Keratinocyte (primary cell): ENCODE data around the gene PLA2G4F. TPM values are rescaled to one million over a fixed set of nuclear protein-coding genes. Genes with fewer than 3 reads are reported as not detected.

Source experiments
- DNase-seq: peaks from one replicate; pipeline ENCODE4 v3.0.0-alpha.2; 2011; ENCODE audit warnings: low read depth, missing footprints, low spot score
- FAIRE-seq: peaks from 2 replicates; lab custom pipeline; 2011; peaks lifted over from hg19 to GRCh38; lab: Jason Lieb, UNC
- H2AFZ ChIP-seq: 2 replicates; pipeline ENCODE4 v1.6.0; 2012; ENCODE audit warnings: low read length, control low read depth, inconsistent platforms; ENCODE audit not compliant: control insufficient read depth
- H3K27ac ChIP-seq: 2 replicates; pipeline ENCODE4 v1.5.1; 2011; ENCODE audit warnings: low read length; ENCODE audit not compliant: control insufficient read depth, insufficient read depth
- H3K27me3 ChIP-seq: 3 replicates; pipeline ENCODE4 v1.6.0; 2011; ENCODE audit warnings: low read length; ENCODE audit not compliant: control insufficient read depth, insufficient read depth; ENCODE audit errors: extremely low read depth
- H3K36me3 ChIP-seq, 2 experiments: 2 replicates in 1 of 2; 3 replicates in 1 of 2; pipeline ENCODE4 v1.5.1; 2011; ENCODE audit warnings: low read length in 2 of 2, mild to moderate bottlenecking in 1 of 2; ENCODE audit not compliant: control insufficient read depth in 2 of 2, insufficient read depth in 2 of 2; ENCODE audit errors: extremely low read depth in 1 of 2
- H3K4me1 ChIP-seq: 3 replicates; pipeline ENCODE4 v1.5.1; 2011; ENCODE audit warnings: low read length; ENCODE audit not compliant: control insufficient read depth, insufficient read depth; ENCODE audit errors: extremely low read depth
- H3K4me2 ChIP-seq: 3 replicates; pipeline ENCODE4 v1.6.0; 2011; ENCODE audit warnings: low read depth, low read length; ENCODE audit not compliant: control insufficient read depth, insufficient read depth; ENCODE audit errors: extremely low read depth
- H3K4me3 ChIP-seq, 3 experiments: fragments of 200-600 bp in 1 of 3; sonication (generic) in 1 of 3; 2 replicates in 2 of 3; 3 replicates in 1 of 3; pipeline ENCODE4 v1.5.1; 2011 to 2016; ENCODE audit warnings: low read length in 3 of 3, mild to moderate bottlenecking in 3 of 3, control low read depth in 2 of 3, inconsistent platforms in 1 of 3, low read depth in 1 of 3, mixed read lengths in 1 of 3, mixed run types in 1 of 3, moderate library complexity in 1 of 3; ENCODE audit not compliant: control insufficient read depth in 2 of 3, insufficient read depth in 2 of 3; ENCODE audit errors: extremely low read depth in 1 of 3
- H3K79me2 ChIP-seq: 2 replicates; pipeline ENCODE4 v1.6.0; 2012; ENCODE audit warnings: low read length; ENCODE audit not compliant: control insufficient read depth, insufficient read depth
- H3K9ac ChIP-seq: 3 replicates; pipeline ENCODE4 v1.6.0; 2011; ENCODE audit warnings: low read length; ENCODE audit not compliant: control insufficient read depth, insufficient read depth; ENCODE audit errors: extremely low read depth
- H3K9me1 ChIP-seq: 3 replicates; pipeline ENCODE4 v1.6.0; 2011; ENCODE audit warnings: low read length; ENCODE audit not compliant: control insufficient read depth, insufficient read depth; ENCODE audit errors: extremely low read depth
- H3K9me3 ChIP-seq: 2 replicates; pipeline ENCODE4 v1.5.1; 2012; ENCODE audit warnings: low read depth, low read length; ENCODE audit not compliant: control insufficient read depth
- H4K20me1 ChIP-seq: 3 replicates; pipeline ENCODE4 v1.6.0; 2011; ENCODE audit warnings: low read length; ENCODE audit not compliant: control insufficient read depth, insufficient read depth; ENCODE audit errors: extremely low read depth
- CTCF ChIP-seq, 3 experiments: IDR thresholded peaks in 1 of 3; conservative IDR thresholded peaks in 1 of 3; optimal IDR thresholded peaks in 1 of 3; 2 replicates in 2 of 3; 3 replicates in 1 of 3; pipeline versions ENCODE3 to v1.5.1; 2011; ENCODE audit warnings: low read length in 3 of 3, mild to moderate bottlenecking in 3 of 3, moderate library complexity in 2 of 3, control low read depth in 1 of 3, inconsistent platforms in 1 of 3; ENCODE audit not compliant: insufficient read depth in 2 of 3; ENCODE audit errors: extremely low read depth in 1 of 3
- EZH2 ChIP-seq: IDR thresholded peaks from one replicate; pipeline ENCODE4 v1.6.1; 2012; ENCODE audit warnings: inconsistent platforms, mild to moderate bottlenecking, low read length, moderate library complexity
- dilution Hi-C: fragments of 300-500 bp; cut with MboI; formaldehyde crosslinking; loops from one replicate; pipeline ENCODE4 v1.7.0; 2020; ENCODE audit warnings: low sequenced_read_pairs; ENCODE audit not compliant: extremely low pct_ligation_motif_present
- polyA plus RNA-seq, 5 experiments: library from polyadenylated mRNA; depleted of rRNA in 3 of 5; stranded (reverse) in 3 of 5; stranded (forward) in 1 of 5; unstranded in 1 of 5; fragments of >200 nt; gene quantifications; 1 replicate in 1 of 5; 2 replicates in 3 of 5; 3 replicates in 1 of 5; pipeline versions ENCODE4 v1.2.1 to v1.2.3, GENCODE V29; 2011 to 2012; ENCODE audit warnings: missing spikeins in 2 of 5, low read depth in 1 of 5, low replicate concordance in 1 of 5

PLA2G4F gene
- polyA plus RNA-seq, 1 donor (not counting 4 experiments of a cell fraction or from before 2014, with no cell fraction given): 4.4 TPM

GRCh38 chr15:42118650-42119445 is 37.6 kb downstream of the PLA2G4F start:
- Histone ChIP-seq H2AFZ (peak overlapping the region; percentile 55), H4K20me1 (no peaks in the 10 kb centered on the region), H3K9me3 (no peaks in the 10 kb centered on the region), H3K36me3 (no peaks in the 10 kb centered on the region), H3K4me1 (peaks cover 6% of the 10 kb centered on the region), H3K4me2 (peak overlapping the region; percentile 49), H3K9me1 (no peaks in the 10 kb centered on the region), H3K27me3 (no peaks in the 10 kb centered on the region), H3K9ac (no peak overlapping the region), H3K27ac (no peak overlapping the region), H3K79me2 (no peaks in the 10 kb centered on the region), H3K4me3 (no peak overlapping the region)
- TF ChIP-seq EZH2: no peak
- no peak for TF ChIP-seq CTCF (optimal IDR thresholded peaks at IDR 0.05 in 1 of 3, IDR thresholded peaks at IDR 0.05 in 1 of 3, conservative IDR thresholded peaks at IDR 0.05 in 1 of 3; ENCODE audit: extremely low read depth in 1 of 3, insufficient read depth in 2 of 3, low read length in 3 of 3)
- dilution Hi-C loops: no loop called here
- DNase-seq: no peak
- FAIRE-seq: peak; percentile 39

GRCh38 chr15:42111924-42112323 is 44.5 kb downstream of the PLA2G4F start:
- no peak overlapping the region for H3K4me2 ChIP-seq
- H3K79me2 ChIP-seq: no peaks in the 10 kb centered on the region
- DNase-seq (no peak), FAIRE-seq (no peak)
- TF ChIP-seq CTCF (optimal IDR thresholded peaks at IDR 0.05 in 1 of 3, IDR thresholded peaks at IDR 0.05 in 1 of 3, conservative IDR thresholded peaks at IDR 0.05 in 1 of 3; ENCODE audit: extremely low read depth in 1 of 3, insufficient read depth in 2 of 3, low read length in 3 of 3) (no peak), EZH2 (no peak)
- H3K36me3 ChIP-seq: no peaks in the 10 kb centered on the region
- H3K27me3 ChIP-seq: no peaks in the 10 kb centered on the region
- no peak overlapping the region for H2AFZ ChIP-seq
- no peaks in the 10 kb centered on the region for H3K9me1 ChIP-seq
- no peaks in the 10 kb centered on the region for H4K20me1 ChIP-seq
- H3K9ac ChIP-seq: no peak overlapping the region
- H3K4me3 ChIP-seq: no peak overlapping the region
- dilution Hi-C loops: no loop called here
- H3K9me3 ChIP-seq: no peaks in the 10 kb centered on the region
- no peak overlapping the region for H3K27ac ChIP-seq
- H3K4me1 ChIP-seq: peaks cover 6% of the 10 kb centered on the region
